Activated B cell treated with CpG ODN at 0.5 μM for 24 hours (primary cell): ENCODE measurements around the gene PWWP2A. TPM values are rescaled to one million over a fixed set of nuclear protein-coding genes. Genes with fewer than 3 reads are reported as not detected.
A peak's percentile ranks its signal among the peaks of the same experiment; 100 is the strongest.

ENCODE experiments used
- ATAC-seq: fragments of 200-7000 bp; cut with Tn5 transposase; one replicate; pipeline ENCODE4 v1.10.0; 2021; ENCODE audit warnings: low read depth, mild to moderate bottlenecking, moderate library complexity
- CTCF ChIA-PET: fragments of 350-600 bp; sonication (Branson Sonifier 250); formaldehyde crosslinking; loops from one replicate; lab custom pipeline; 2021; ENCODE audit warnings: antibody characterized with exemption; lab: Charles Lee
- POLR2A ChIA-PET: fragments of 350-600 bp; sonication (Branson Sonifier 250); formaldehyde crosslinking; loops from one replicate; lab custom pipeline; 2021; ENCODE audit warnings: antibody characterized with exemption; lab: Charles Lee
- DNase-seq: peaks from one replicate; pipeline ENCODE4 v3.0.0; 2022
- H3K27ac Mint-ChIP-seq: one replicate; pipeline ENCODE4 v1.8.0; 2020; ENCODE audit warnings: mixed read lengths
- H3K27me3 Mint-ChIP-seq: one replicate; pipeline ENCODE4 v1.8.0; 2021; ENCODE audit warnings: mixed read lengths
- H3K36me3 Mint-ChIP-seq: one replicate; pipeline ENCODE4 v1.8.0; 2021; ENCODE audit warnings: low read depth, mixed read lengths
- H3K4me1 Mint-ChIP-seq: one replicate; pipeline ENCODE4 v1.8.0; 2021; ENCODE audit warnings: mixed read lengths
- H3K4me3 Mint-ChIP-seq: one replicate; pipeline ENCODE4 v1.8.0; 2020; ENCODE audit warnings: mild to moderate bottlenecking, mixed read lengths
- H3K9me3 Mint-ChIP-seq: one replicate; pipeline ENCODE4 v1.8.0; 2020; ENCODE audit warnings: mixed read lengths
- intact Hi-C: fragments of 100-400 bp; cut with micrococcal nuclease; formaldehyde crosslinking; loops from one replicate; pipeline ENCODE4 v1.15.1; 2024
- total RNA-seq: library from RNA; stranded (reverse); gene quantifications from 2 replicates; pipeline ENCODE4 v1.2.3, GENCODE V29; 2022
- TF ChIP-seq, protein P1 (sequence below): fragments of 200-600 bp; IDR thresholded peaks from one replicate; pipeline ENCODE4 v1.8.0; 2022; ENCODE audit warnings: antibody characterized with exemption, mild to moderate bottlenecking

The PWWP2A gene
- total RNA-seq, 1 donor from 2014 or later: 33.0 TPM

DNA sequence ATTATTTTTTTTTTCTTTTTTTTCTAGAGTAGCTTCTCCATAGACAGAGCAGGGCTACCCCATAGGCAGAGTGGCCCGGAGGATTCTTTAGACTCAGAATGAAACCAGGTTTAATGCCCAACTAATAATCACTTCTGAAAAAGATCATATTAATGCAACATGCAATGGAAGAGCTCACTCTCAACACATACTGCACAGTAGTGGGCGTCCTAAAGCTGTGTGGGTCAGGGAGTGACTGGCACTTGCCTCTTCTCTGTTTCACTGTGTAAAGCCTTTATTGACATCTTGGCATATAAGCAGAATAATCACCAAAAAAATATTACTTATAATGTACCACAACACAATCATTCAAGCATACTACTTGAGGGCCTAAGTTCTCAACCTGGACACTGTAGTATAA lies 11.1 kb downstream of the PWWP2A start:
- Mint-ChIP-seq H3K9me3 (no peaks in the 10 kb centered on the region), H3K4me1 (peaks cover 26% of the 10 kb centered on the region), H3K36me3 (peaks cover 57% of the 10 kb centered on the region), H3K27ac (no peak overlapping the region), H3K4me3 (no peak overlapping the region), H3K27me3 (no peaks in the 10 kb centered on the region)
- ATAC-seq: no peak
- intact Hi-C loops: no loop called here
- CTCF ChIA-PET: interaction anchor here (0.9 kb wide), 1 partner anchor 27 kb away, joined by 3 read pairs; no protein-coding TSS in a partner anchor
- DNase-seq: no peak
- POLR2A ChIA-PET: interaction anchor here (1.2 kb wide), 1 partner anchor 11 kb away, joined by 3 read pairs; the partner anchor contains the start of gene PWWP2A
- TF ChIP-seq, protein P1, sequence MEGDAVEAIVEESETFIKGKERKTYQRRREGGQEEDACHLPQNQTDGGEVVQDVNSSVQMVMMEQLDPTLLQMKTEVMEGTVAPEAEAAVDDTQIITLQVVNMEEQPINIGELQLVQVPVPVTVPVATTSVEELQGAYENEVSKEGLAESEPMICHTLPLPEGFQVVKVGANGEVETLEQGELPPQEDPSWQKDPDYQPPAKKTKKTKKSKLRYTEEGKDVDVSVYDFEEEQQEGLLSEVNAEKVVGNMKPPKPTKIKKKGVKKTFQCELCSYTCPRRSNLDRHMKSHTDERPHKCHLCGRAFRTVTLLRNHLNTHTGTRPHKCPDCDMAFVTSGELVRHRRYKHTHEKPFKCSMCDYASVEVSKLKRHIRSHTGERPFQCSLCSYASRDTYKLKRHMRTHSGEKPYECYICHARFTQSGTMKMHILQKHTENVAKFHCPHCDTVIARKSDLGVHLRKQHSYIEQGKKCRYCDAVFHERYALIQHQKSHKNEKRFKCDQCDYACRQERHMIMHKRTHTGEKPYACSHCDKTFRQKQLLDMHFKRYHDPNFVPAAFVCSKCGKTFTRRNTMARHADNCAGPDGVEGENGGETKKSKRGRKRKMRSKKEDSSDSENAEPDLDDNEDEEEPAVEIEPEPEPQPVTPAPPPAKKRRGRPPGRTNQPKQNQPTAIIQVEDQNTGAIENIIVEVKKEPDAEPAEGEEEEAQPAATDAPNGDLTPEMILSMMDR: no peak

- H3K4me3 Mint-ChIP-seq: no peak overlapping the region
- H3K9me3 Mint-ChIP-seq: no peaks in the 10 kb centered on the region
- no peak overlapping the region for H3K27ac Mint-ChIP-seq
- ATAC-seq (peak; percentile 45), DNase-seq (no peak)
- CTCF ChIA-PET: no interaction called here
- intact Hi-C loops: loop anchor here (1.0 kb wide), 1 partner anchor 13 kb away; the partner anchor contains the start of gene PWWP2A
- no peaks in the 10 kb centered on the region for H3K27me3 Mint-ChIP-seq
- H3K36me3 Mint-ChIP-seq: peaks cover 55% of the 10 kb centered on the region
- peaks cover 28% of the 10 kb centered on the region for H3K4me1 Mint-ChIP-seq
- TF ChIP-seq, protein P1: no peak
- POLR2A ChIA-PET: interaction anchor here (0.5 to 0.6 kb wide), 2 partner anchors 10 to 84 kb away, joined by 7 read pairs; no protein-coding TSS in a partner anchor
Observed at GRCh38 chr5:160105686-160106360, 13.4 kb downstream of the PWWP2A start.

- intact Hi-C loops: no loop called here
- no peaks in the 10 kb centered on the region for H3K9me3 Mint-ChIP-seq
- no peaks in the 10 kb centered on the region for H3K27me3 Mint-ChIP-seq
- TF ChIP-seq, protein P1: no peak
- H3K4me3 Mint-ChIP-seq: no peak overlapping the region
- POLR2A ChIA-PET: no interaction called here
- ATAC-seq: no peak
- CTCF ChIA-PET: no interaction called here
- H3K36me3 Mint-ChIP-seq: peaks cover 56% of the 10 kb centered on the region
- no peak overlapping the region for H3K27ac Mint-ChIP-seq
- DNase-seq: no peak
- H3K4me1 Mint-ChIP-seq: peaks cover 27% of the 10 kb centered on the region
Observed at GRCh38 chr5:160097991-160098390, 21.3 kb downstream of the PWWP2A start.

DNA sequence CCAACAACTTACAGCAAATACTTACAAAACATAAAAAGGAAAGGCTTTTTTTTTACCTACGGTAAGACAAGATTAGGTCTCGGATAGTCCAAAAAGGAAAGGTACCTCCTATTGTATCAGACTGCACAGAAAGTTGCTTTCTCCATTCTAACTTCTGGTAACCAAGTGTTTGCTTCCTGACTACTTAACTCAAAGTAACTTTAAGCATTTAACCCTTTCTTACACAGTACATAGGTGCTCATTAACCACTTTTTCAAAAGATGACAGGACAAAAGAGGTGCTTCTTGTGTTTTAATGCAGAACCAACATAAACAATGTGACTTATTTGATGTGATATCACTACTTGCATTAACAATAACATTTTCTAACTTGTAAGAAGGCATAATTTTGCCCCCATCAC lies 23.1 kb downstream of the PWWP2A start:
- TF ChIP-seq, protein P1: no peak
- no peaks in the 10 kb centered on the region for H3K27me3 Mint-ChIP-seq
- intact Hi-C loops: no loop called here
- peaks cover 62% of the 10 kb centered on the region for H3K36me3 Mint-ChIP-seq
- ChIA-PET POLR2A (interaction anchor here (0.7 kb wide), 1 partner anchor 10 kb away, joined by 7 read pairs; no protein-coding TSS in a partner anchor), CTCF (no interaction called here)
- H3K27ac Mint-ChIP-seq: no peak overlapping the region
- DNase-seq (no peak), ATAC-seq (no peak)
- peaks cover 26% of the 10 kb centered on the region for H3K4me1 Mint-ChIP-seq
- H3K4me3 Mint-ChIP-seq: no peak overlapping the region
- H3K9me3 Mint-ChIP-seq: no peaks in the 10 kb centered on the region

DNA sequence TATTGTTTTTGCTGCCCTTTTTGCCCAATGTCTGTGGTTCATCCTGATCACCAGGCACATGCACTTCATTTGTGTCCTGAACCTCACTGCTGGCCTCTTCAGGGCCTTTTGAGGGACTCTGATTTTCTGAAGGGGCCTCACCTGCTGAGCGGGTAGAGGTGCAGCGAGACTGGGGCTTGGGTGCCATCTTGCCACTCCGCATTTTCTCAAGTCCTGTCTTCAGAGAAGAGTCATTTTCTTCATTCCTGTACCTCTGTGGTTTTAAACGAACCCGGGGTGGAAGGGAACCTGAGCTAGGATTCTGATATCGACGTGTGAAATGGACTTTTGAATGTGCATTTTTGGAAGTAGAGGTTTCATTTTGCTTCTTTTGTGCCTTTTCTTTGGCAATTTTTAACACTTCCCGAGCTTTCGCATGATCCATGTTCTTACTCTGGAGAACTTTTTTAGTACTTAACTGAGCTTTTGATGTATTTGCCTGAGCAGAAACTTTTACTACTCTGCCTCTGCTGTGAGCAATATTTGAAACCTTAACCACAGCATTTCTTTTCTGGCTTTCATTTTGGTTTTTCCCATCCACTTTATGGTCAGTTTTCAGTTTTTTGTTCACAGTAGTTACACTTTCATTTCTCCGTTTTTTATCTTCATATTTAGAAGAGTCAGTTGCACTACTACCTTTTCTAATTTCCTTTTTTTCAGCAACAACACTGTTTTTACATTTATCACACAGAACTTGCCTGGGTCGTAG lies 26.1 kb downstream of the PWWP2A start:
- H3K36me3 Mint-ChIP-seq: peaks cover 53% of the 10 kb centered on the region
- H3K27me3 Mint-ChIP-seq: no peaks in the 10 kb centered on the region
- H3K27ac Mint-ChIP-seq: peak overlapping the region; percentile 3
- intact Hi-C loops: no loop called here
- DNase-seq: no peak
- ATAC-seq: no peak
- no peaks in the 10 kb centered on the region for H3K9me3 Mint-ChIP-seq
- H3K4me3 Mint-ChIP-seq: no peak overlapping the region
- POLR2A ChIA-PET: interaction anchor here (0.6 kb wide), 1 partner anchor 77 kb away, joined by 3 read pairs; no protein-coding TSS in a partner anchor
- H3K4me1 Mint-ChIP-seq: peaks cover 26% of the 10 kb centered on the region
- CTCF ChIA-PET: no interaction called here
- TF ChIP-seq, protein P1: no peak
